Stomach (tissue), 9 donors: ENCODE data around the gene ELAVL4. TPM values are rescaled to one million over a fixed set of nuclear protein-coding genes. Genes with fewer than 3 reads are reported as not detected.
"Not testable (repeated sequence)": the region's sequence is repeated elsewhere in the genome, so short reads cannot be mapped to it uniquely, and the experiment has no call there.

Source experiments
- DNase-seq, 2 donors: peaks; one replicate each; pipeline versions ENCODE4 v3.0.0 to v3.0.0-alpha.2; 2013 to 2019
- H3K27ac ChIP-seq, 5 donors: fragments of 200-600 bp in 4 of 5; sonication (generic) in 4 of 5; one replicate each; pipeline ENCODE4 v1.5.1; 2013 to 2019; ENCODE audit warnings: mild to moderate bottlenecking in 1 of 5, moderate library complexity in 1 of 5
- H3K27me3 ChIP-seq, 3 donors: fragments of 200-600 bp; sonication (generic); one replicate each; pipeline ENCODE4 v1.5.1; 2017 to 2019; ENCODE audit warnings: mixed run types in 1 of 3
- H3K36me3 ChIP-seq, 4 donors: fragments of 200-600 bp; sonication (generic); 1 replicate in 3 of 4; 2 replicates in 1 of 4; pipeline ENCODE4 v1.5.1; 2016 to 2019
- H3K4me1 ChIP-seq, 4 donors: fragments of 200-600 bp; sonication (generic); one replicate each; pipeline ENCODE4 v1.5.1; 2016 to 2019
- H3K4me3 ChIP-seq, 4 donors: fragments of 200-600 bp; sonication (generic) in 3 of 4; one replicate each; pipeline ENCODE4 v1.5.1; 2016 to 2019; ENCODE audit warnings: mild to moderate bottlenecking in 1 of 4
- H3K9me3 ChIP-seq, 4 donors: fragments of 200-600 bp; sonication (generic); one replicate each; pipeline ENCODE4 v1.5.1; 2016 to 2019
- CTCF ChIP-seq, 7 experiments: fragments of 450-650 bp in 4 of 7; fragments of 200-600 bp in 3 of 7; sonication (generic) in 3 of 7; IDR thresholded peaks; one replicate each; pipeline ENCODE4 v1.5.1; 2016 to 2019; ENCODE audit warnings: antibody characterized with exemption in 7 of 7, control low read depth in 2 of 7, mild to moderate bottlenecking in 1 of 7
- EP300 ChIP-seq: sonication (generic); formaldehyde crosslinking; IDR thresholded peaks from one replicate; pipeline ENCODE4 v1.6.1; 2017; ENCODE audit warnings: antibody characterized with exemption
- POLR2A ChIP-seq, 4 donors: fragments of 450-650 bp; IDR thresholded peaks; one replicate each; pipeline ENCODE4 v1.6.1; 2016; ENCODE audit warnings: antibody characterized with exemption in 4 of 4, control low read depth in 2 of 4, mild to moderate bottlenecking in 1 of 4, moderate library complexity in 1 of 4
- POLR2AphosphoS5 ChIP-seq, 3 donors: sonication (generic); formaldehyde crosslinking; IDR thresholded peaks; one replicate each; pipeline ENCODE4 v1.6.1; 2016; ENCODE audit warnings: antibody characterized with exemption in 3 of 3
- WGBS, 5 donors: extraction: QIAGEN DNeasy Blood & Tissue Kit in 3 of 5; methylation state at CpG; one replicate each; pipeline versions ENCODE4 v1.1.5 to v1.1.7; 2013 to 2018; 5-methylcytosine and 5-hydroxymethylcytosine counted together
- intact Hi-C: fragments of 100-400 bp; cut with DNase I; formaldehyde crosslinking; loops from one replicate; pipeline ENCODE4 v1.15.1; 2023; ENCODE audit warnings: low total_unique reads
- polyA plus RNA-seq, 3 donors: library from polyadenylated mRNA; stranded (reverse); fragments of 200-250 nt; gene quantifications; one replicate each; pipeline ENCODE4 v1.2.3, GENCODE V29; 2013
- total RNA-seq, 5 donors: library from RNA; depleted of rRNA; stranded (reverse); fragments of >200 nt; gene quantifications; one replicate each; pipeline versions ENCODE4 v1.1.0 to v1.2.3, GENCODE V29; 2014 to 2016
- donor health status: healthy with polysubstance abuse.
- donor health status: Bipolar disorder and iron deficiency.
- donor health status: healthy.

The ELAVL4 gene
- total and polyA plus RNA-seq, 8 donors = 0.30 to 4.8 (median 0.31) TPM; not detected in 5

GRCh38 chr1:50156241-50157010 lies 47.7 kb downstream of the ELAVL4 start:
- no peak for TF ChIP-seq EP300
- no peak for TF ChIP-seq POLR2AphosphoS5 (IDR thresholded peaks at IDR 0.05)
- TF ChIP-seq POLR2A (IDR thresholded peaks at IDR 0.05) = no peak
- no peak for TF ChIP-seq CTCF (IDR thresholded peaks at IDR 0.05)
- no peak for DNase-seq
- no peak overlapping the region for H3K4me3 ChIP-seq
- H3K4me1 ChIP-seq = no peaks in the 10 kb centered on the region
- 75 to 82% (median 77%) methylated on average over 7 of the region's 7 CpGs for WGBS, 5 donors
- intact Hi-C loops = no loop called here
- no peaks in the 10 kb centered on the region for H3K36me3 ChIP-seq
- H3K27me3 ChIP-seq = no peaks in the 10 kb centered on the region
- H3K9me3 ChIP-seq = no peaks in the 10 kb centered on the region
- H3K27ac ChIP-seq = no peak overlapping the region

GRCh38 chr1:50157306-50157941 lies 48.7 kb downstream of the ELAVL4 start:
- Histone ChIP-seq H3K36me3 (no peaks in the 10 kb centered on the region), H3K27ac (no peak overlapping the region), H3K27me3 (no peaks in the 10 kb centered on the region), H3K4me3 (no peak overlapping the region), H3K9me3 (no peaks in the 10 kb centered on the region), H3K4me1 (no peaks in the 10 kb centered on the region)
- intact Hi-C loops = no loop called here
- WGBS, 5 donors = 62 to 75% (median 72%) methylated on average over 3 of the region's 3 CpGs
- no peak for TF ChIP-seq CTCF (IDR thresholded peaks at IDR 0.05)
- peak in 1 of 2 donors; percentile 30 for DNase-seq

GRCh38 chr1:50158421-50158820 lies 49.7 kb downstream of the ELAVL4 start:
- 83 to 100% (median 92%) methylated on average over 1 of the region's 1 CpG for WGBS, 5 donors

GRCh38 chr1:50163680-50164079 lies 55.0 kb downstream of the ELAVL4 start:
- H3K4me1 ChIP-seq = no peaks in the 10 kb centered on the region
- H3K9me3 ChIP-seq = no peaks in the 10 kb centered on the region
- H3K4me3 ChIP-seq = no peak overlapping the region
- TF ChIP-seq CTCF (IDR thresholded peaks at IDR 0.05) (no peak), EP300 (no peak), POLR2A (IDR thresholded peaks at IDR 0.05) (no peak)
- WGBS, 5 donors = 81 to 88% (median 82%) methylated on average over 4 of the region's 4 CpGs
- H3K36me3 ChIP-seq = no peaks in the 10 kb centered on the region
- H3K27me3 ChIP-seq = no peaks in the 10 kb centered on the region
- intact Hi-C loops = no loop called here
- no peak for DNase-seq
- H3K27ac ChIP-seq = no peak overlapping the region

More at GRCh38 chr1:50158421-50158820, 49.7 kb downstream of the ELAVL4 start:
- no peaks in the 10 kb centered on the region for H3K9me3 ChIP-seq
- no peak for DNase-seq
- H3K4me3 ChIP-seq = no peak overlapping the region
- H3K4me1 ChIP-seq = no peaks in the 10 kb centered on the region
- H3K27ac ChIP-seq = no peak overlapping the region
- intact Hi-C loops = no loop called here
- H3K36me3 ChIP-seq = no peaks in the 10 kb centered on the region
- no peaks in the 10 kb centered on the region for H3K27me3 ChIP-seq
- TF ChIP-seq POLR2A (IDR thresholded peaks at IDR 0.05) (no peak), POLR2AphosphoS5 (IDR thresholded peaks at IDR 0.05) (no peak), CTCF (IDR thresholded peaks at IDR 0.05) (no peak), EP300 (no peak)

GRCh38 chr1:50166351-50166750 lies 57.6 kb downstream of the ELAVL4 start:
- 80 to 100% (median 88%) methylated on average over 1 of the region's 1 CpG for WGBS, 5 donors

More at GRCh38 chr1:50166351-50166750, 57.6 kb downstream of the ELAVL4 start:
- H3K36me3 ChIP-seq, H3K27ac ChIP-seq, H3K4me1 ChIP-seq, DNase-seq, intact Hi-C loops, H3K27me3 ChIP-seq, H3K4me3 ChIP-seq, H3K9me3 ChIP-seq: not testable (repeated sequence)
